ENCODE data around the gene GREB1. TPM values are rescaled to one million over a fixed set of nuclear protein-coding genes. Genes with fewer than 3 reads are reported as not detected.

GREB1 gene
- total and polyA plus RNA-seq, 2 of the 4 experiments (the other 2 are of a cell fraction): 0.05 TPM; not detected in 1

- 57% methylated on average over 1 of the region's 7 CpGs; no CpG with 5 or more reads in 1 of the 2 experiments for WGBS, 2 experiments (ENCODE audit: extremely low coverage in 2 of 2, insufficient read length in 1 of 2)
- in situ Hi-C loops (cut with MboI; ENCODE audit: low sequenced_read_pairs): no loop called here
- H2AFZ ChIP-seq (replicated peaks; ENCODE audit: low read length, poor library complexity): no peak overlapping the region
Observed at GRCh38 chr2:11602563-11603204, 68.8 kb downstream of the GREB1 start.

More at GRCh38 chr2:11602563-11603204, 68.8 kb downstream of the GREB1 start:
- Histone ChIP-seq H3K4me3 (ENCODE audit: insufficient read depth, low read depth, low read length) (no peak overlapping the region), H2BK5ac (ENCODE audit: low read depth, low read length, poor library complexity, severe bottlenecking) (no peak overlapping the region), H2BK120ac (ENCODE audit: low read depth, low read length) (no peak overlapping the region), H3K4me2 (ENCODE audit: low read depth, low read length) (no peak overlapping the region), H3K9me1 (ENCODE audit: insufficient read depth, low read length) (no peaks in the 10 kb centered on the region), H3K36me3 (ENCODE audit: control insufficient read depth, insufficient read depth, low read length) (no peaks in the 10 kb centered on the region), H4K20me1 (ENCODE audit: insufficient read depth, low read length) (no peaks in the 10 kb centered on the region), H3K27me3 (ENCODE audit: control insufficient read depth, insufficient read depth, low read length) (peaks cover 54% of the 10 kb centered on the region), H4K5ac (ENCODE audit: low read depth, low read length) (no peak overlapping the region), H3K18ac (ENCODE audit: low read depth, low read length) (no peak overlapping the region), H3K79me1 (ENCODE audit: low read depth in 1 of 2, low read length in 2 of 2) (no peaks in the 10 kb centered on the region), H2AK5ac (ENCODE audit: low read depth, low read length) (no peak overlapping the region), H3K9ac (ENCODE audit: low read depth, low read length) (no peak overlapping the region), H3K14ac (replicated peaks; ENCODE audit: low read depth, low read length) (no peak overlapping the region), H2BK20ac (ENCODE audit: low read depth, low read length) (no peak overlapping the region), H4K91ac (ENCODE audit: insufficient read depth, low read depth, low read length) (no peak overlapping the region), H3K23ac (ENCODE audit: low read depth, low read length) (no peak overlapping the region), H3K27ac (ENCODE audit: insufficient read depth, low read length) (no peak overlapping the region), H3K4ac (ENCODE audit: low read depth, low read length) (no peak overlapping the region), H3K9me3 (ENCODE audit: control insufficient read depth, insufficient read depth, low read length) (no peaks in the 10 kb centered on the region), H2AK9ac (replicated peaks; ENCODE audit: low read depth, low read length, poor library complexity) (no peak overlapping the region), H3K4me1 (ENCODE audit: control insufficient read depth, insufficient read depth, low read length) (no peaks in the 10 kb centered on the region), H3K56ac (ENCODE audit: extremely low read depth, insufficient read depth, low read length) (no peak overlapping the region), H2BK15ac (ENCODE audit: low read depth, low read length) (no peak overlapping the region), H4K8ac (ENCODE audit: low read depth in 2 of 2, low read length in 2 of 2) (no peak overlapping the region)
- TF ChIP-seq ELK1 (IDR thresholded peaks at IDR 0.05; ENCODE audit: borderline replicate concordance, low read depth, low read length) (no peak), CEBPB (IDR thresholded peaks at IDR 0.05; ENCODE audit: low read depth, low read length) (no peak), RFX5 (IDR thresholded peaks at IDR 0.05; ENCODE audit: low read depth, low read length) (no peak), USF2 (IDR thresholded peaks at IDR 0.05; ENCODE audit: low read depth, low read length) (no peak), NFE2L2 (IDR thresholded peaks at IDR 0.05; ENCODE audit: low read depth, low read length) (no peak), CHD1 (IDR thresholded peaks at IDR 0.05; ENCODE audit: low read depth, low read length) (no peak), POLR2A (IDR thresholded peaks at IDR 0.05; ENCODE audit: low read depth, low read length) (no peak), MAFK (IDR thresholded peaks at IDR 0.05; ENCODE audit: low read depth, low read length) (no peak), MAZ (IDR thresholded peaks at IDR 0.05; ENCODE audit: borderline replicate concordance, low read depth, low read length) (no peak), MXI1 (IDR thresholded peaks at IDR 0.05; ENCODE audit: borderline replicate concordance, low read depth, low read length) (no peak), FOS (IDR thresholded peaks at IDR 0.05; ENCODE audit: low read depth, low read length) (no peak), BHLHE40 (IDR thresholded peaks at IDR 0.05; ENCODE audit: low read depth, low read length) (no peak), CTCF (conservative IDR thresholded peaks at IDR 0.05; ENCODE audit: low read depth, low read length) (no peak), SMC3 (IDR thresholded peaks at IDR 0.05; ENCODE audit: low read depth, low read length) (no peak), RCOR1 (IDR thresholded peaks at IDR 0.05; ENCODE audit: insufficient replicate concordance, low read length) (no peak), RAD21 (IDR thresholded peaks at IDR 0.05; ENCODE audit: low read length) (no peak)
- DNase-seq (no peak), ATAC-seq (ENCODE audit: low read depth) (no peak)
- intact Hi-C loops (cut with micrococcal nuclease) (no loop called here), dilution Hi-C loops (cut with HindIII; ENCODE audit: low sequenced_read_pairs, unreplicated experiment) (no loop called here)
- no TSS peak for BruUV-seq (replicated peaks)
- ChIA-PET CTCF (no interaction called here), POLR2A (ENCODE audit: unreplicated experiment) (no interaction called here)

Measured in IMR-90 (cell line).